ENCODE measurements around the gene CRIP2. TPM values are rescaled to one million over a fixed set of nuclear protein-coding genes. Genes with fewer than 3 reads are reported as not detected.

Gene CRIP2
- polyA plus RNA-seq, 4 donors = 8.9 to 137 (median 34.6) TPM

Other genes with a start within 250 kb of the CRIP2 start
- gene BTBD6, start 226.3 kb upstream of the CRIP2 start, polyA plus RNA-seq = 10 to 100 TPM; 35.4 to 84.1 (median 49.8) TPM
- 10 to 100 TPM; 18.4 to 28.0 (median 20.2) TPM for gene BRF1, start 173.8 kb upstream of the CRIP2 start, polyA plus RNA-seq
- gene PACS2, start 160.1 kb upstream of the CRIP2 start, polyA plus RNA-seq = 10 to 100 TPM; 35.4 to 45.8 (median 44.9) TPM
- under 1 TPM in 2 of 4 donors, not detected in 2; 0.22 to 0.68 TPM for gene TEX22, start 76.3 kb upstream of the CRIP2 start, polyA plus RNA-seq
- 10 to 100 TPM; 28.4 to 98.9 (median 51.9) TPM for gene MTA1, start 55.0 kb upstream of the CRIP2 start, polyA plus RNA-seq
- gene CRIP1, start 12.1 kb downstream of the CRIP2 start, polyA plus RNA-seq = 1,000 to 10,000 TPM in 1 of 4 donors, 100 to 1,000 TPM in 2, 10 to 100 TPM in 1; 71.9 to 3,839 (median 386) TPM
- gene TEDC1, start 16.4 kb downstream of the CRIP2 start, polyA plus RNA-seq = 10 to 100 TPM in 3 of 4 donors, 1 to 10 TPM in 1; 6.6 to 28.0 (median 23.8) TPM
- 1 to 10 TPM in 2 of 4 donors, not detected in 2; 1.5 to 2.0 TPM for gene TMEM121, start 51.8 kb downstream of the CRIP2 start, polyA plus RNA-seq

Measured in small intestine (tissue), 4 donors.